Sigmoid colon (tissue), 7 donors: Measurements from ENCODE around the gene ELOB. TPM values are rescaled to one million over a fixed set of nuclear protein-coding genes. Genes with fewer than 3 reads are reported as not detected.
A peak's percentile ranks its signal among the peaks of the same experiment; 100 is the strongest.

ENCODE experiments used
- DNase-seq: peaks from one replicate; pipeline ENCODE4 v3.0.0-alpha.2; 2019
- H3K27ac ChIP-seq, 4 donors: fragments of 200-600 bp; sonication (generic); one replicate each; pipeline ENCODE4 v1.5.1; 2016 to 2019; ENCODE audit warnings: mild to moderate bottlenecking in 1 of 4
- H3K27me3 ChIP-seq, 3 donors: fragments of 200-600 bp; sonication (generic); one replicate each; pipeline ENCODE4 v1.5.1; 2019; ENCODE audit warnings: mild to moderate bottlenecking in 1 of 3
- H3K36me3 ChIP-seq, 4 donors: fragments of 200-600 bp; sonication (generic); one replicate each; pipeline ENCODE4 v1.5.1; 2016 to 2019
- H3K4me1 ChIP-seq, 4 donors: fragments of 200-600 bp; sonication (generic); one replicate each; pipeline ENCODE4 v1.5.1; 2017 to 2019
- H3K4me3 ChIP-seq, 4 donors: fragments of 200-600 bp; sonication (generic); one replicate each; pipeline ENCODE4 v1.5.1; 2017 to 2019; ENCODE audit warnings: mild to moderate bottlenecking in 2 of 4, moderate library complexity in 1 of 4
- H3K9me3 ChIP-seq, 4 donors: fragments of 200-600 bp in 3 of 4; sonication (generic) in 3 of 4; one replicate each; pipeline versions ENCODE4 v1.5.1 to v1.6.1; 2013 to 2019
- EP300 ChIP-seq, 4 donors: sonication (generic); formaldehyde crosslinking; IDR thresholded peaks; one replicate each; pipeline ENCODE4 v1.6.1; 2017; ENCODE audit warnings: antibody characterized with exemption in 4 of 4
- POLR2A ChIP-seq, 2 donors: fragments of 450-650 bp; IDR thresholded peaks; one replicate each; pipeline ENCODE4 v1.6.1; 2016; ENCODE audit warnings: antibody characterized with exemption in 2 of 2, mild to moderate bottlenecking in 2 of 2, moderate library complexity in 2 of 2
- POLR2AphosphoS5 ChIP-seq, 4 donors: sonication (generic); formaldehyde crosslinking; IDR thresholded peaks; one replicate each; pipeline ENCODE4 v1.6.1; 2017; ENCODE audit warnings: antibody characterized with exemption in 4 of 4
- WGBS, 2 donors: extraction: QIAGEN DNeasy Blood & Tissue Kit; methylation state at CpG; one replicate each; pipeline ENCODE4 v1.1.7; 2013; 5-methylcytosine and 5-hydroxymethylcytosine counted together
- intact Hi-C: fragments of 100-400 bp; cut with DNase I; formaldehyde crosslinking; loops from one replicate; pipeline ENCODE4 v1.15.1; 2023
- polyA plus RNA-seq, 3 donors: library from polyadenylated mRNA; stranded (reverse); fragments of 200-250 nt; gene quantifications; one replicate each; pipeline ENCODE4 v1.2.3, GENCODE V29; 2013
- total RNA-seq, 4 donors: library from RNA; depleted of rRNA; stranded (reverse); fragments of >200 nt; gene quantifications; one replicate each; pipeline ENCODE4 v1.1.0, GENCODE V29; 2016
- TF ChIP-seq, protein P1 (sequence below), 4 experiments: fragments of 450-650 bp in 3 of 4; fragments of 200-600 bp in 1 of 4; IDR thresholded peaks; one replicate each; pipeline ENCODE4 v1.5.1; 2016 to 2019; ENCODE audit warnings: antibody characterized with exemption in 4 of 4, mild to moderate bottlenecking in 3 of 4, moderate library complexity in 2 of 4
- donor health status: healthy with polysubstance abuse.
- donor health status: Bipolar disorder and iron deficiency.
- donor health status: healthy.

The ELOB gene
- total and polyA plus RNA-seq, 7 donors: 329 to 1,166 (median 475) TPM

DNA sequence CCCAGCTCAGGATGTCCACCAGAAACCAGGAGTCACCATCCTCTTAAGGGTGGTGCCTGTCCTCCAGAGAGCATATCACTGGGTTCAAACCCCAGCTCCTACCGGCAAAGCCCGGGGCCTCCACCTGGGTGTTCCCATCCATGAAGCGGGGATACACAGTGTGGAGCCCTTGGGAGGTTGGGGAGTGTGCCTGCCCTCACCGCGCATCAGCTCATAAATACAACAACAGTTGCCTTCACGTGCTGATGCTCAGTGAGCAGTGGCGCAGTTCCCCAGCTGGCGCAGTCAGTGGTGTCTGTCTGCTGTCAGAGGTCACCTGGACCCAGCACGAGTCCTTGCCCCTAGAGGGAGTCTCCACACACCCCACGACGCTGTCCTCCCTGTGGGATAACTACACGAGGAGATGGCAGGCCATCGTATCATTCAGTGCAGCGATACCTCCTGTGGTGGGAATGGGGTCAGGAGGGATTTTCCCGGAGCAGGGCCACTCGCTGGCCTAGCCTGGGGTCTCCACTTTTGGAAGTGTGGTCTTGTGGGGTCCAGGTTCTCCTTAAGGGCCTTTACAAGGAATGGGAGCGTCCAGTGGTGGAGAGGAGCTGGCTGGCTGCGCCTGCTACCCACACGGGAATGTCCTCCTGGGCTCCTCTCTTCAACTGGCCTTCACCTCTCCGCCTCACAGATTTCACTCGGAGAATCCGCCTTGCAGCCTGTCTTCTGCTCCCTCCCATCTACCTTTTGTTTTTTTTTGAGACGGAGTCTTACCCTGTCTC lies 2.3 kb upstream of the ELOB start:
- Histone ChIP-seq H3K4me1 (peaks cover 4 to 33% (median 26%) of the 10 kb centered on the region in 4 donors), H3K4me3 (no peak overlapping the region), H3K36me3 (peaks cover 0 to 12% (median 2%) of the 10 kb centered on the region in 4 donors), H3K27ac (peak overlapping the region in 2 of 4 donors; percentile 93 to 96), H3K9me3 (no peaks in the 10 kb centered on the region), H3K27me3 (peaks cover 0 to 4% (median 0%) of the 10 kb centered on the region in 3 donors)
- WGBS, 2 donors: 92 to 94% methylated on average over 23 of the region's 23 CpGs
- intact Hi-C loops: loop anchor here (5.0 to 10.0 kb wide), 3 partner anchors 97 to 375 kb away; partner anchors contain the start of genes CEMP1 and KCTD5
- DNase-seq: peak; percentile 63
- TF ChIP-seq POLR2A (IDR thresholded peaks at IDR 0.05): no peak
- no peak for TF ChIP-seq EP300 (IDR thresholded peaks at IDR 0.05)
- TF ChIP-seq, protein P1, sequence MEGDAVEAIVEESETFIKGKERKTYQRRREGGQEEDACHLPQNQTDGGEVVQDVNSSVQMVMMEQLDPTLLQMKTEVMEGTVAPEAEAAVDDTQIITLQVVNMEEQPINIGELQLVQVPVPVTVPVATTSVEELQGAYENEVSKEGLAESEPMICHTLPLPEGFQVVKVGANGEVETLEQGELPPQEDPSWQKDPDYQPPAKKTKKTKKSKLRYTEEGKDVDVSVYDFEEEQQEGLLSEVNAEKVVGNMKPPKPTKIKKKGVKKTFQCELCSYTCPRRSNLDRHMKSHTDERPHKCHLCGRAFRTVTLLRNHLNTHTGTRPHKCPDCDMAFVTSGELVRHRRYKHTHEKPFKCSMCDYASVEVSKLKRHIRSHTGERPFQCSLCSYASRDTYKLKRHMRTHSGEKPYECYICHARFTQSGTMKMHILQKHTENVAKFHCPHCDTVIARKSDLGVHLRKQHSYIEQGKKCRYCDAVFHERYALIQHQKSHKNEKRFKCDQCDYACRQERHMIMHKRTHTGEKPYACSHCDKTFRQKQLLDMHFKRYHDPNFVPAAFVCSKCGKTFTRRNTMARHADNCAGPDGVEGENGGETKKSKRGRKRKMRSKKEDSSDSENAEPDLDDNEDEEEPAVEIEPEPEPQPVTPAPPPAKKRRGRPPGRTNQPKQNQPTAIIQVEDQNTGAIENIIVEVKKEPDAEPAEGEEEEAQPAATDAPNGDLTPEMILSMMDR (IDR thresholded peaks at IDR 0.05): no peak
- no peak for TF ChIP-seq POLR2AphosphoS5 (IDR thresholded peaks at IDR 0.05)

DNA sequence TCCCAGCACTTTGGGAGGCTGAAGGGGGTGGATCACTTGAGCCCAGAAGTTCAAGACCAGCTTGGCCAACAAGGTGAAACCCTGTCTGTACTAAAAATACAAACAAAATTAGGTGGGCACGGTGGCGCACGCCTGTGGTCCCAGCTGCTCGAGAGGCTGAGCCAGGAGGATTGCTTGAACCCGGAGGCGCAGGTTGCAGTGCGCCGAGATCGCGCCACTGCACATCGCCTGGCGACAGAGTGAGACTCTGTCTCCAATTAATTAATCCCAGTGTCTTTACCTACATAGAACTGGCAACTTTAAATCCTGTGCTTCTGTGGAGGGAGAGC lies 1.5 kb upstream of the ELOB start:
- Histone ChIP-seq H3K36me3 (peaks cover 0 to 19% (median 9%) of the 10 kb centered on the region in 4 donors), H3K4me1 (peaks cover 4 to 33% (median 26%) of the 10 kb centered on the region in 4 donors), H3K27ac (peak overlapping the region; percentile 93 to 100 (median 98)), H3K4me3 (peak overlapping the region; percentile 68 to 99 (median 88)), H3K9me3 (no peaks in the 10 kb centered on the region), H3K27me3 (no peaks in the 10 kb centered on the region)
- TF ChIP-seq, protein P1 (IDR thresholded peaks at IDR 0.05): no peak
- no peak for TF ChIP-seq EP300 (IDR thresholded peaks at IDR 0.05)
- TF ChIP-seq POLR2A (IDR thresholded peaks at IDR 0.05): no peak
- TF ChIP-seq POLR2AphosphoS5 (IDR thresholded peaks at IDR 0.05): no peak
- intact Hi-C loops: loop anchor here (5.0 to 10.0 kb wide), 3 partner anchors 96 to 376 kb away; partner anchors contain the start of genes CEMP1 and KCTD5
- WGBS, 2 donors: 95 to 96% methylated on average over 12 of the region's 12 CpGs
- no peak for DNase-seq

DNA sequence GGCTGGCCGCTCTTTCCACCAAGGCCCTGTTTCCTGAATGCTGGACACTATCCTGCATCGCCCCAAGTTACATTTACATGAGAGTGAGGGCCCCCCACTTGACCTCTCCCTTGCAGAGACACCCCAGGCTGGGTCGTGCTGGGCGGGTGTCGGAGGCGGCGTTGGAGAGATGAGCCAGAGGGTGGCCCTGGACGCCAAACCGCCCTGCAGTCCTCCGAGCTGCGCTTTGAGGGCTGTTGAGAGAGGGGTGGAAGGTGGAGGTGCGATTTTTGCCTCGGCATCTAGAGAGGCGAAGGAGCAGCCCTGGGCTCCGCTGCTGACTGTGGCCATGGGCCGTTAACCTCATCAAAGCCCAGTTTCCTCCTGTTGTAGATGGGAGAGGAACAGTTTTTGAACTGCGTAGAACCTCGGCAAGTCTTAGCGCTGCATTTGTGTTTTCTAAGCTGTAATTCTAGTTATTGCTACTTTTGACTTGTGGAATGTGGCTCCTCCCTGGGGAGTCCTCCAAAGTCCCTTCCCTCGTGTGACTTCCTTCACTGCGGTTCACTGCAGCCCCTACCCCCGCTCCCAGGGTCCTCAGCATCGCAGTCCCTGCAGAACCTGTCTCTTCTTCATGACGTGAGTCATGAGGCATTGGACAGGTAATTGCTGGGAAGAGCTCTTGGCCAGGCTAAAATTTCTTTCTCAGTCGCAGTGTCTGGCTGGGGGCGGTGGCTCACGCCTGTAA lies 986 bp upstream of the ELOB start:
- peak; percentile 63 for DNase-seq
- Histone ChIP-seq H3K27me3 (no peaks in the 10 kb centered on the region), H3K4me3 (peak overlapping the region; percentile 68 to 99 (median 88)), H3K36me3 (peaks cover 0 to 24% (median 13%) of the 10 kb centered on the region in 4 donors), H3K27ac (peak overlapping the region; percentile 93 to 100 (median 98)), H3K4me1 (peaks cover 4 to 33% (median 26%) of the 10 kb centered on the region in 4 donors), H3K9me3 (no peaks in the 10 kb centered on the region)
- WGBS, 2 donors: 5 to 9% methylated on average over 27 of the region's 27 CpGs
- intact Hi-C loops: loop anchor here (5.0 to 10.0 kb wide), 3 partner anchors 96 to 377 kb away; partner anchors contain the start of genes CEMP1 and KCTD5
- TF ChIP-seq, protein P1 (IDR thresholded peaks at IDR 0.05): no peak
- no peak for TF ChIP-seq EP300 (IDR thresholded peaks at IDR 0.05)
- TF ChIP-seq POLR2AphosphoS5 (IDR thresholded peaks at IDR 0.05): peak in 1 of 4 donors; percentile 5
- no peak for TF ChIP-seq POLR2A (IDR thresholded peaks at IDR 0.05)

DNA sequence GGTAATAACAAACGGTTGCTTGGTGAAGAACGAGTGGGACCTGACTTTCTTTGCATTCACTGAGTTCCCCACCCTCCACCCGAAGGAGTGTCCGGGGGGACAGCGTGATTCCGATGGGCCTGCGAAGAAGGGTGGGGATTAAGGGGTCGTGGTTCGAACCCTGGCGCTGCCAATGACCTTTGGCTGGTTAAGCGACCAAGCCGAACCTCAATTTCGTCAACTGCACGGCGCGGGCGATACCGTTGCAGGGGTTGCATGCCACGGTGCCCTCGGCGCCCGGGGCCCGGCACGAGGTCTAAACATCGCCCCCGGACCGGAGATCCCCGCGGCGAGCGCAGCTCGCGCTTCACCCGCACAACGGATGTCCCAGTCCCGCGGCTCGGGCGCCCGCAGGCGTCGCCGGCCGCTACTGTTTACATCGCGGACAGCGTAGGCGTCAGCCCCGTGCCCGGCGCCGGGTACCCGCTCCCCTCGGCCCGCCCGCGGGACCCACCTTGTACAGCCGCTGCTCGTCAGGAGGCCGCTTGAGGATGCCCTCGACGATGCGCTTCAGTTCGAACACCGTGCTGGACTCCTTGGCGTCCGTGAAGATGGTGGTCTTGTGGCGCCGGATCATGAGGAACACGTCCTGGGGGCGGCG lies 460 bp downstream of the ELOB start:
- no peaks in the 10 kb centered on the region for H3K27me3 ChIP-seq
- intact Hi-C loops: loop anchor here (1.0 to 10.0 kb wide), 4 partner anchors 23 to 378 kb away; partner anchors contain the start of genes CEMP1 and KCTD5
- WGBS, 2 donors: 0% methylated on average over 72 of the region's 72 CpGs
- peak; percentile 72 for DNase-seq
- H3K4me1 ChIP-seq: peaks cover 4 to 33% (median 26%) of the 10 kb centered on the region in 4 donors
- TF ChIP-seq EP300 (IDR thresholded peaks at IDR 0.05): no peak
- TF ChIP-seq, protein P1 (IDR thresholded peaks at IDR 0.05): no peak
- no peak for TF ChIP-seq POLR2AphosphoS5 (IDR thresholded peaks at IDR 0.05)
- TF ChIP-seq POLR2A (IDR thresholded peaks at IDR 0.05): no peak
- H3K27ac ChIP-seq: peak overlapping the region; percentile 93 to 100 (median 98)
- H3K4me3 ChIP-seq: peak overlapping the region; percentile 68 to 94 (median 88)
- H3K9me3 ChIP-seq: no peaks in the 10 kb centered on the region
- H3K36me3 ChIP-seq: peaks cover 5 to 39% (median 18%) of the 10 kb centered on the region in 4 donors
